K562 (cell line): ENCODE measurements around the gene DELE1. TPM values are rescaled to one million over a fixed set of nuclear protein-coding genes. Genes with fewer than 3 reads are reported as not detected.

Source experiments
- EHMT2 ChIP-seq: fragments of 450-650 bp; IDR thresholded peaks from 2 replicates; pipeline ENCODE4 v1.6.1; 2018; ENCODE audit warnings: antibody characterized with exemption
- ELF2 ChIP-seq: fragments of 250-450 bp; sonication (Bioruptor Pico); IDR thresholded peaks from 2 replicates; pipeline ENCODE4 v1.5.0; 2021; ENCODE audit warnings: mild to moderate bottlenecking
- ETV5 ChIP-seq: sonication (generic); formaldehyde crosslinking; IDR thresholded peaks from 2 replicates; pipeline ENCODE4 v1.4.0; 2020; ENCODE audit warnings: low read depth, mild to moderate bottlenecking, missing genetic modification reagents
- FOXK2 ChIP-seq, 2 experiments: fragments of 450-650 bp; IDR thresholded peaks in 1 of 2; conservative IDR thresholded peaks in 1 of 2; 2 replicates each; pipeline ENCODE4 v1.6.1; 2016; ENCODE audit warnings: low read depth in 2 of 2, mild to moderate bottlenecking in 1 of 2
- HEY1 ChIP-seq: fragments of 250-450 bp; sonication (Bioruptor Pico); IDR thresholded peaks from 2 replicates; pipeline ENCODE4 v1.5.0; 2020; ENCODE audit warnings: mild to moderate bottlenecking, moderate library complexity, borderline replicate concordance
- KLF13 ChIP-seq: fragments of 450-650 bp; IDR thresholded peaks from 2 replicates; pipeline ENCODE4 v1.6.1; 2016; ENCODE audit warnings: missing genetic modification characterization, low read depth, mild to moderate bottlenecking, missing compliant biosample characterization, moderate library complexity, borderline replicate concordance
- L3MBTL2 ChIP-seq: fragments of 450-650 bp; IDR thresholded peaks from 2 replicates; pipeline ENCODE4 v1.6.1; 2016; ENCODE audit warnings: mild to moderate bottlenecking, moderate library complexity
- NCOA1 ChIP-seq: fragments of 450-650 bp; IDR thresholded peaks from 2 replicates; pipeline ENCODE4 v1.6.1; 2016; ENCODE audit warnings: low read depth
- PHTF2 ChIP-seq: fragments of 250-450 bp; sonication (Bioruptor Pico); IDR thresholded peaks from 2 replicates; pipeline ENCODE4 v1.5.0; 2021; ENCODE audit warnings: mild to moderate bottlenecking
- PRPF4 ChIP-seq: fragments of 200-400 bp; formaldehyde crosslinking; IDR thresholded peaks from one replicate; pipeline ENCODE4 v1.6.1; 2017; ENCODE audit warnings: low read length, low read depth, mild to moderate bottlenecking; ENCODE audit not compliant: insufficient read depth, poor library complexity, severe bottlenecking
- RBM39 ChIP-seq: fragments of 200-400 bp; formaldehyde crosslinking; optimal IDR thresholded peaks from 2 replicates; pipeline ENCODE3; 2018; ENCODE audit warnings: low read depth, low read length
- RCOR1 ChIP-seq, 2 experiments: IDR thresholded peaks; 2 replicates each; pipeline ENCODE4 v1.6.1; 2012; ENCODE audit warnings: low read depth in 2 of 2, low read length in 2 of 2, borderline replicate concordance in 1 of 2, improper control_type of control experiment in 1 of 2
- SPI1 ChIP-seq: IDR thresholded peaks from 2 replicates; pipeline ENCODE4 v1.6.1; 2011; ENCODE audit warnings: low read depth, low read length, control low read depth, borderline replicate concordance
- SRSF1 ChIP-seq: fragments of 200-400 bp; formaldehyde crosslinking; IDR thresholded peaks from 2 replicates; pipeline ENCODE4 v1.6.1; 2017; ENCODE audit warnings: mild to moderate bottlenecking, low read depth, low read length, moderate library complexity
- SRSF7 ChIP-seq: fragments of 200-400 bp; formaldehyde crosslinking; optimal IDR thresholded peaks from 2 replicates; pipeline ENCODE3; 2017; ENCODE audit warnings: mild to moderate bottlenecking, low read depth, low read length
- TRIM25 ChIP-seq: fragments of 450-650 bp; IDR thresholded peaks from 2 replicates; pipeline ENCODE4 v1.7.0; 2016; ENCODE audit warnings: borderline replicate concordance
- TSHZ1 ChIP-seq: fragments of 250-450 bp; sonication (Bioruptor Pico); IDR thresholded peaks from 2 replicates; pipeline ENCODE4 v1.4.0; 2020; ENCODE audit warnings: mild to moderate bottlenecking, moderate library complexity
- ZC3H8 ChIP-seq: fragments of 450-650 bp; IDR thresholded peaks from 2 replicates; pipeline ENCODE4 v1.6.1; 2017
- ZNF280B ChIP-seq: fragments of 250-450 bp; sonication (Bioruptor Pico); IDR thresholded peaks from 2 replicates; pipeline ENCODE4 v1.5.1; 2021; ENCODE audit warnings: mild to moderate bottlenecking
- ZNF584 ChIP-seq: fragments of 200-800 bp; sonication (Bioruptor generic); IDR thresholded peaks from 2 replicates; pipeline ENCODE4 v1.6.1; 2016; ENCODE audit warnings: low read depth, mild to moderate bottlenecking, missing genetic modification characterization, missing compliant biosample characterization
- ZNF589 ChIP-seq: fragments of 200-800 bp; sonication (Bioruptor generic); IDR thresholded peaks from 2 replicates; pipeline ENCODE4 v1.6.1; 2016; ENCODE audit warnings: low read depth, missing genetic modification characterization, missing compliant biosample characterization
- polyA plus RNA-seq, 8 experiments: library from polyadenylated mRNA; depleted of rRNA in 4 of 8; stranded (reverse) in 5 of 8; unstranded in 3 of 8; fragments of >200 nt; fragmentation: Nextera tagmentation in 2 of 8; fragmentation: Illumina TruSeq in 1 of 8; extraction: Ambion mirVana in 2 of 8; extraction: Trizol in 1 of 8; gene quantifications; 2 replicates each; pipeline versions ENCODE4 v1.2.1 to v1.2.3, GENCODE V29; 2011 to 2014; ENCODE audit warnings: inconsistent platforms in 1 of 8, missing spikeins in 1 of 8
- total RNA-seq, 7 experiments: library from RNA; depleted of rRNA in 6 of 7; stranded (reverse); fragments of >200 nt in 6 of 7; fragmentation: Illumina TruSeq in 2 of 7; extraction: Trizol in 2 of 7; gene quantifications; 2 replicates each; pipeline versions ENCODE4 v1.2.1 to v1.2.3, GENCODE V29; 2011 to 2021; ENCODE audit warnings: low replicate concordance in 1 of 7

The DELE1 gene
- total and polyA plus RNA-seq, 9 of the 15 experiments (the other 6 are each of a cell fraction or from before 2014, with no cell fraction given) = 16.6 to 74.4 (median 49.8) TPM

- TF ChIP-seq TSHZ1 (no peak), HEY1 (CRISPR knock-in tag) (no peak), SRSF1 (no peak), EHMT2 (no peak), PHTF2 (no peak), NCOA1 (no peak), ZC3H8 (no peak), RBM39 (peak; percentile 43), SRSF7 (no peak), PRPF4 (no peak), ZNF589 (CRISPR knock-in tag) (no peak), TRIM25 (no peak), L3MBTL2 (peak; percentile 51; the same call in 1 of the 2 replicates), SPI1 (peak; percentile 100), RCOR1 (IDR thresholded peaks at IDR 0.05; ENCODE audit: borderline replicate concordance in 1 of 2, low read depth in 2 of 2, low read length in 2 of 2) (peak in 1 of 2 experiments; percentile 68; a peak in 1 of 4 replicates), ETV5 (CRISPR knock-in tag) (peak; percentile 60; the same call in 1 of the 2 replicates), ELF2 (CRISPR knock-in tag) (no peak), ZNF280B (CRISPR knock-in tag) (no peak), FOXK2 (conservative IDR thresholded peaks at IDR 0.05 in 1 of 2, IDR thresholded peaks at IDR 0.05 in 1 of 2; ENCODE audit: low read depth in 2 of 2) (peak; percentile 87 to 91), KLF13 (tag) (no peak), ZNF584 (CRISPR knock-in tag) (no peak)
These were observed 37.0 kb downstream of the DELE1 start (continued) for GRCh38 chr5:141960449-141961323.
